ENCODE results near the gene PIAS4.

Gene PIAS4

GRCh38 chr19:4087787-4088679 is 80.5 kb downstream of the PIAS4 start:
- TF ChIP-seq, protein P1, sequence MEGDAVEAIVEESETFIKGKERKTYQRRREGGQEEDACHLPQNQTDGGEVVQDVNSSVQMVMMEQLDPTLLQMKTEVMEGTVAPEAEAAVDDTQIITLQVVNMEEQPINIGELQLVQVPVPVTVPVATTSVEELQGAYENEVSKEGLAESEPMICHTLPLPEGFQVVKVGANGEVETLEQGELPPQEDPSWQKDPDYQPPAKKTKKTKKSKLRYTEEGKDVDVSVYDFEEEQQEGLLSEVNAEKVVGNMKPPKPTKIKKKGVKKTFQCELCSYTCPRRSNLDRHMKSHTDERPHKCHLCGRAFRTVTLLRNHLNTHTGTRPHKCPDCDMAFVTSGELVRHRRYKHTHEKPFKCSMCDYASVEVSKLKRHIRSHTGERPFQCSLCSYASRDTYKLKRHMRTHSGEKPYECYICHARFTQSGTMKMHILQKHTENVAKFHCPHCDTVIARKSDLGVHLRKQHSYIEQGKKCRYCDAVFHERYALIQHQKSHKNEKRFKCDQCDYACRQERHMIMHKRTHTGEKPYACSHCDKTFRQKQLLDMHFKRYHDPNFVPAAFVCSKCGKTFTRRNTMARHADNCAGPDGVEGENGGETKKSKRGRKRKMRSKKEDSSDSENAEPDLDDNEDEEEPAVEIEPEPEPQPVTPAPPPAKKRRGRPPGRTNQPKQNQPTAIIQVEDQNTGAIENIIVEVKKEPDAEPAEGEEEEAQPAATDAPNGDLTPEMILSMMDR (IDR thresholded peaks at IDR 0.05; ENCODE audit: borderline replicate concordance, control extremely low read depth, extremely low read depth, insufficient read depth, missing control alignments), result no peak
- in situ Hi-C loops (cut with MboI; ENCODE audit: low sequenced_read_pairs, unreplicated experiment), result no loop called here
- DNase-seq (ENCODE audit: low spot score), result no peak

- TF ChIP-seq, protein P1 (IDR thresholded peaks at IDR 0.05; ENCODE audit: borderline replicate concordance, control extremely low read depth, extremely low read depth, insufficient read depth, missing control alignments), result no peak
- peak; percentile 55 for DNase-seq (ENCODE audit: low spot score)
- in situ Hi-C loops (cut with MboI; ENCODE audit: low sequenced_read_pairs, unreplicated experiment), result no loop called here
Measured at GRCh38 chr19:4088975-4089374, 81.4 kb downstream of the PIAS4 start.

All from GM13976 (cell line).